AG04449 (cell line): Measurements from ENCODE around the gene MDH1B.

ENCODE experiments used
- CTCF ChIA-PET: fragments of 350-600 bp; formaldehyde crosslinking; extraction: SDS; loops from one replicate; lab custom pipeline; 2021; ENCODE audit warnings: antibody characterized with exemption; lab: Yijun Ruan, JAX
- POLR2A ChIA-PET: fragments of 400-600, 350-600 bp; formaldehyde crosslinking; extraction: SDS; loops from one replicate; lab custom pipeline; 2020; ENCODE audit warnings: antibody characterized with exemption, inconsistent platforms; lab: Yijun Ruan, JAX
- DNase-seq: peaks from one replicate; pipeline ENCODE4 v3.0.0-alpha.2; 2010; ENCODE audit warnings: low read depth, low spot score
- H3K4me3 ChIP-seq: 2 replicates; pipeline ENCODE4 v1.5.1; 2011; ENCODE audit warnings: low read depth, mild to moderate bottlenecking, control low read depth, low read length
- CTCF ChIP-seq: IDR thresholded peaks from one replicate; pipeline ENCODE4 v1.5.1; 2011; ENCODE audit warnings: mild to moderate bottlenecking, moderate library complexity, low read length, control low read depth, inconsistent platforms; ENCODE audit not compliant: insufficient read depth; ENCODE audit errors: missing control alignments

Gene MDH1B

GRCh38 chr2:206740800-206741199 lies 24.3 kb downstream of the MDH1B start:
- no peak for DNase-seq
- ChIA-PET CTCF (no interaction called here), POLR2A (no interaction called here)
- no peak for TF ChIP-seq CTCF
- no peak overlapping the region for H3K4me3 ChIP-seq

DNA sequence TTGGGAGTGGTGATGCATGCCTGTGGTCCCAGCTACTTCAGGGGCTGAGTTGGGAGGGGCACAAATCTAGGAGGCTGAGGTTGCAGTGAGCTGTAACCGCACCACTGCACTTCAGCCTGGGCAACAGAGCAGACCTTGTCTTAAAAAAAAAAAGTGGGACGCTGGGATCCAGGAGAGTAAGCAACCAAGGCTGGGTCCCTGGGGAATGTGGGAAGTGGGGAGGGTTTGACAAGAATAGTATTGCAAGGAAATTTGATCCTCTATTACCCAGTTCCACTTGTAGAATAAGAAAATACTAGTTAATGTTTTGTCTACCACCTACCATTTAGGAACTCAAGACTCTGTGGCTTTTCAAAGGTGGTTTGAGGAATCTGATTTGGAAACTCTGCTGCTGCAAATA lies 25.9 kb downstream of the MDH1B start:
- CTCF ChIA-PET = no interaction called here
- H3K4me3 ChIP-seq = no peak overlapping the region
- TF ChIP-seq CTCF = no peak
- DNase-seq = no peak
- POLR2A ChIA-PET = no interaction called here

- no peak overlapping the region for H3K4me3 ChIP-seq
- no peak for DNase-seq
- CTCF ChIA-PET = no interaction called here
- no peak for TF ChIP-seq CTCF
- POLR2A ChIA-PET = no interaction called here
Measured at GRCh38 chr2:206736935-206737334, 28.2 kb downstream of the MDH1B start.

DNA sequence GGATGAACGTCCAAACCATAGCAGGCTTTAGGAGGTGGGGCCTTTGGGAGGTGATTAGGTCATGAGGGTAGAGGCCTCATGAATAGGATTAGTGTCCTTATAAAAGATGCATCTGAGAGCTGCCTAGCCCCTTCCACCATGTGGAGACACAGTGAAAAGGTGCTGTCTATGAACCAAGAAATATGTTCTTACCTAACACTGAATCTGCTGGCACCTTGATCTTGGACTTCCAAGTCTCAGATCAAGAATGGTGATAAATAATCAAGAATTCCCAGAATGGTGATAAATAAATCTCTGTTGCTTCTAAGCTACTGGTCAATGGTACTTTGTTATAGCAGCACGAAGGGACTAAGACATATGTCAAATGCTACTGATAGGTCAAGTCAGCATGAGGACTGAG lies 31.8 kb downstream of the MDH1B start:
- ChIA-PET POLR2A (no interaction called here), CTCF (no interaction called here)
- H3K4me3 ChIP-seq = no peak overlapping the region
- no peak for TF ChIP-seq CTCF
- DNase-seq = no peak

DNA sequence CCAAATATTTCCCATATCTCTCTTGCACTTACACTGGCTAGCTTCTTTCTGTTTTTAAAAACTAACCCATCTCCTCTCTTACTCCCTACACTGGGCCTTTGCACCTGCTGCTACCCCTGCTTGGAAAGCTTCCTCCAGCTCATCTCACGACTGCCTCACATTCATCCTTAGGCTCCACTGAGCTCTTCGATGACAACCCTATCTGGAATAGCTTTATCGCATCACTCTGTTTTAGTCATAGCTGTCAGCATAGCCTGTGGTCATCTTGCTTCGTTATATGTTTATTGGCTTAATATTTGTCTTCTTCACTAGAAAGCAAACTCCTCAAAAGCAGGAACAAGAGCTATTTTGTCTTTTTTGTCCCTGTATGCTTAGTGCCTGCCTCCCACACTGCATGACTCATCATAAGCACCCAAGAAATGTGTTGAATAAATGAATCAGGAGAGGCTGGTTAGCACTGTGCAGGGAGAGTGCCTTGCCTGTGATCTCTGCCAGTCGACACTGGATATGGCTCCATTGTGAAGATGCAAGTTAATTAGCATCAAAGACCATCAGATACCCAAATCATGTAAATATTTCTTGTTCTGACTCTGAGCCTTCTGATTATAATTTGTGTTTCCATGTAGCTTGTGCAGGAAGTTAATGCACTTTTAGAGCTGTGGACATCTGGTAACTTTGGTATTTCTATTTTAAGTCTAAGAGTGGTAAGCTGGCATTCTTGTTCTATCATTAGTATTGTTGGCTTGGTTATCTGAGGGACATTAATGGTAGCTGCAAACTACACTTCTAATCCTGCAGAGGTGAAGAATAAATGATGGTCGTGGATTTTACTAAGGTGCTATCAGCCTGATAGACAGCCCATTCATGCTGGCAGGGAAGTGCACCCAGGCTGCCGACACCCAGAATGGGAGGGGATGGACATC lies 36.6 kb downstream of the MDH1B start:
- CTCF ChIA-PET = no interaction called here
- POLR2A ChIA-PET = no interaction called here
- H3K4me3 ChIP-seq = no peak overlapping the region
- no peak for TF ChIP-seq CTCF
- no peak for DNase-seq

DNA sequence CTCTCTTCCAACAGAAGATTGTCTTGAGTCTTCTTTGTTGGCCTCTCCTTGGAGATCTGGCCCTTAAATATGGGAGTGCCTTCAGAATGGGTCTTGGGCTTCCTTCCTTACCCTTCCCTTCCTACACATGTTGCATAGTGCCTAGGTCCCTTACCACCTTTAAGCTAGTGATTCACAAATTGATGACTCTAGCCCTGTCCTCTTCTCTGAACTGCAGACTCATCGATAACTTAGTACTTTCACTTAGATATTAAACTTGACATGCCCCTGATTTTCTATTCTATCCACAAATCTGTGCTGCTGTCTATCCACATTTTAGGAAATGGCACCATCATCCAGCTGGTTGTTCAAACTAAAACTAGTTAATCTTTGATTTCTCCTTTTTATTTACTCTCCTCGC lies 37.8 kb downstream of the MDH1B start:
- ChIA-PET CTCF (no interaction called here), POLR2A (no interaction called here)
- H3K4me3 ChIP-seq = no peak overlapping the region
- no peak for TF ChIP-seq CTCF
- no peak for DNase-seq
